ENCODE data around the gene BGLAP.

DNA sequence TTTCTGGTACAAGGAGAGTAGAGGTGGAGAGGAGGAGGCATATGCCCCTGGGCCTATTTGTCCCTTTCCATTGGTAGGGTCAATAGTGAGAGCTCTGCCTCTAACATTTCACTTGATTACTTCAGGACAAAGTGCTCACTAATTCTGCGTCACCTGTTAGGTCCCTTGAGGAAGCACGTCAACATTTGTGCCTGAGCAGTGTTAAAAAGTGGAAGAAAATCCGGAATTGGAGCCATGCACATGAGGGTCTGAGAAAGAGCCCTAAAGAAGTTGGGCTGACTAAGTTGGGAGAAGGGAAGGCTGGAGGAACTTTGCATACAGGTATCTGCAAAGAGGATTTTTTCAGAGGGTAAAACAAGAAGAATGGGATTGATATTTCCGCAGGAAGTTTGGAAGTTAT lies 46.1 kb upstream of the BGLAP start:
- TF ChIP-seq, protein P1, sequence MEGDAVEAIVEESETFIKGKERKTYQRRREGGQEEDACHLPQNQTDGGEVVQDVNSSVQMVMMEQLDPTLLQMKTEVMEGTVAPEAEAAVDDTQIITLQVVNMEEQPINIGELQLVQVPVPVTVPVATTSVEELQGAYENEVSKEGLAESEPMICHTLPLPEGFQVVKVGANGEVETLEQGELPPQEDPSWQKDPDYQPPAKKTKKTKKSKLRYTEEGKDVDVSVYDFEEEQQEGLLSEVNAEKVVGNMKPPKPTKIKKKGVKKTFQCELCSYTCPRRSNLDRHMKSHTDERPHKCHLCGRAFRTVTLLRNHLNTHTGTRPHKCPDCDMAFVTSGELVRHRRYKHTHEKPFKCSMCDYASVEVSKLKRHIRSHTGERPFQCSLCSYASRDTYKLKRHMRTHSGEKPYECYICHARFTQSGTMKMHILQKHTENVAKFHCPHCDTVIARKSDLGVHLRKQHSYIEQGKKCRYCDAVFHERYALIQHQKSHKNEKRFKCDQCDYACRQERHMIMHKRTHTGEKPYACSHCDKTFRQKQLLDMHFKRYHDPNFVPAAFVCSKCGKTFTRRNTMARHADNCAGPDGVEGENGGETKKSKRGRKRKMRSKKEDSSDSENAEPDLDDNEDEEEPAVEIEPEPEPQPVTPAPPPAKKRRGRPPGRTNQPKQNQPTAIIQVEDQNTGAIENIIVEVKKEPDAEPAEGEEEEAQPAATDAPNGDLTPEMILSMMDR (IDR thresholded peaks at IDR 0.05; ENCODE audit: insufficient read depth, low read depth, low read length), result no peak
- TF ChIP-seq EZH2 (IDR thresholded peaks at IDR 0.05; ENCODE audit: insufficient read depth, low read length), result no peak
